ENCODE data around the gene GJB5.
A peak's percentile ranks its signal among the peaks of the same experiment; 100 is the strongest.
"Not testable (repeated sequence)": the region's sequence is repeated elsewhere in the genome, so short reads cannot be mapped to it uniquely, and the experiment has no call there.

The GJB5 gene

DNA sequence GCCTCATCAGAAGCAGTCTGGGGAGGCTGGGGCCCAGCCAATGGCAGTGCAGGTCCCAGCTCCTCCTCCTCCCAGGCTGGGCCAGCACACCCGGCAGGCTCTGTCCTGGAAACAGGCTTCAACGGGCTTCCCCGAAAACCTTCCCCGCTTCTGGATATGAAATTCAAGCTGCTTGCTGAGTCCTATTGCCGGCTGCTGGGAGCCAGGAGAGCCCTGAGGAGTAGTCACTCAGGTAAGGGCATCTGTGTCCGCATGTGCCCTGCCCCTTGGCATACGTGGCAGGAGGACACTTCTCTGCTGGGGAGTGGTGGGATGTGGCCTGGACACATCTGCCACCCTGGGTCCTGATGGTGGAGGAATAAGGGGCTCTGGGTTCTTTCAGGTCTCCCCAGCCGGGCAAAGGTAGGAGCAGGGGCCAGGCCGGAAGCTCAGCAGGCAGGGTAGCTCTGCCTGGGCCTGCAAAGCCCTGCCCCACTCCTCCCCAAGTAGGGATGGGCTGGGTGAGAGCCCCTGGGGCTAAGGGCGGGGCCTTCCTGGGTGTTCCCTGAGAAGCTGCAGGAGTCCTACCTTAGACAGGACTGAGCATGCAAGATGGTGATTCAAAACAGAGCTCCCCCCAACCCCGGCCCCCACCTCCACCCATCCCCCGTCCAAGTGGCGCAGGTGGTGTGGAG, at the start of gene GJB5:
GJB5 (plus strand) TSS at position 84 of the 674 bp plus-strand sequence. CDS start 2,284 bp downstream, outside the sequence.
- DNase-seq (ENCODE audit: low read depth in 2 of 2) = no peak

DNA sequence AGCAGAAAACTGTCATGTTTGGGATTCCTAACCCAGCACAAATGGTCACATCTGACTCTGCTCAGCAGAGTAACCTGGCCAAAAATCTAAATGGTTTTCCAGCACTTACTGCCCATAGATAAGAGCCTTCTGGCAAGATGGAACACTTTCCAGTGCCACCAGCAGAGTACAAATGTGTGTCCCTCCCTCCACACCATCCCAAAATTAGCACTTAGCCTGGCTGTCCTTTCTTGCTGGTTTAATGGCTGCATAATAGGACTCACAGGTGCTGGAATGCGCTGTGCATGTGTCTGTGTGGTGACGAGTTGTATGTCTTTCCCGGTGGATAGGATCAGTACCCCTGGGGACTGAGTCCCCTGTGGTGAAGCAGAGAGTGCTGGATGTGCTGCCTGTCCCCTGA, 49.8 kb upstream of the GJB5 start:
- no peak for DNase-seq (ENCODE audit: low read depth in 2 of 2)

DNA sequence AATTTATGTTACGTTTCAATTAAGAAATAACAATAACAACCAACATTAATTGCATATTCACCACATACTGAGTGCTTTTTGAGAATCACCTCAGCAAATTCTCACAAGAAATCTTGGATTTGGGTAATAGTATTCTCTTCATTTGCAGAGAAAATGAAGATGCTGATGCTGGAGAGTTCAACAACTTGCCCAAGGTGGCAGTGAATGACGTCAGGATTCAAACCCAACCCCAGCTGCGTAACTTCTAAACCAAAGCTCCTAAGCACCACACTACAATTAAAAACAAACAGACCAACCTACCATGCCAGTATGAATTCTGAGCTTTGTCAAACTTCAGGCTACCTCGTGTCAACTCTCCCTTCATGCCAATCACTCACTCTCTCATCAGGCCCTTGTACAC, 46.7 kb upstream of the GJB5 start:
- DNase-seq (ENCODE audit: low read depth in 2 of 2) = no peak

DNA sequence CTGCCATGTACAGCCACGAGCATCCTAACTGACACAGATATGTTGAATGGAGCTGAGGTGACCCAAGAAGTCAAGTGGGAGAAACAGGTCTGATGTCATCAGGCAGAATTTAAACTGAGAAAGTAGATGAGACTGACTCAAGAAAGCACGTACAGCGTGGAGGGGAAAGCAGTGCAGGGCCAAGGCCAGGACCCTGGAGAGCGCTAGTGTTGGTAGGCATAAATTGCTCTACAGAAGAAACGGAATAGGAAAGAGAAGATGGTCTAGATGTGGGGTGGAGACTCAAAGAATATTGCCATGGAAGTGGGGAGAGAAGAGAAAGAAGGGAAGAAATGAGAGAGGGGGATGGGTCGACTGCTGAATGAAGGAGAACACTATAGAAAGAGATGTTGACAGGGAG, 45.3 kb upstream of the GJB5 start:
- DNase-seq (ENCODE audit: low read depth in 2 of 2) = no peak

DNA sequence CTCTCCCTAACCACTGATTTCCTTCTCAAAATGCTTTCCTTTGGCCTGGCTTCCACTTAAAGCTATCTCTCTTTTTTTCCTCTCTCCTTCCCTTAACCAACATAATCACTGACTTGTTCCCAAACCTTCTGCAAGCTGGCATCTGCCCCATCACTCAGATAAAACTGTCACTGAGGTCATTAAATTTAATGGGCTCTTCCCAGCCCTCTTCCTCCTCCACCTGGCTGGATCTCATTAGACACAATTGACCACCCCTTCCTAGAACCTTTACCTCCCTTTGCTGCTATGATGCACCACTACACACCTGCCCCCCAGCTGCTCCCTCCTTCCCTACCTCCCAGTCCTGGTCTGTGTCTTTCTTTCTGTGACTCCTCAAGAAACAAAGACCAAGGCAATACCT, 44.0 kb upstream of the GJB5 start:
- DNase-seq (ENCODE audit: low read depth in 2 of 2) = no peak

DNA sequence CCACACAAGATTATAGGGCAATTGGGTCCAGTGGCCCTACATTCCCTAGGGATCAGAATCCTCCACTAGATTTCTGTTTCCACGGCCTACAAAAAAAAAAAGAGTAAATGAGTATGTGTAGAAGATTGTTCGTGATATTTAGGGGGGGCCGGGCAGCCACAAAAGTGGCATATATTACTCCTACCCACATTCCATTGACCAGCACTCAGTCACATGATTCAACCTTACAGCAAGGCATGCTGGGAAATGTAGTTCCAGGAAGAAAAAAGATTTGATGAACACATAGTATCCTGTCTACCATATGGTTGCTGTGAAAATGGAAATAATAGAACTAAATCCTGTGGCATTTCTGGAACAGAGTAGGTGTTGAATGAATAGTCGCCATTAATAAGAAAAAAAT, 43.4 kb upstream of the GJB5 start:
- DNase-seq (ENCODE audit: low read depth in 2 of 2) = no peak

DNA sequence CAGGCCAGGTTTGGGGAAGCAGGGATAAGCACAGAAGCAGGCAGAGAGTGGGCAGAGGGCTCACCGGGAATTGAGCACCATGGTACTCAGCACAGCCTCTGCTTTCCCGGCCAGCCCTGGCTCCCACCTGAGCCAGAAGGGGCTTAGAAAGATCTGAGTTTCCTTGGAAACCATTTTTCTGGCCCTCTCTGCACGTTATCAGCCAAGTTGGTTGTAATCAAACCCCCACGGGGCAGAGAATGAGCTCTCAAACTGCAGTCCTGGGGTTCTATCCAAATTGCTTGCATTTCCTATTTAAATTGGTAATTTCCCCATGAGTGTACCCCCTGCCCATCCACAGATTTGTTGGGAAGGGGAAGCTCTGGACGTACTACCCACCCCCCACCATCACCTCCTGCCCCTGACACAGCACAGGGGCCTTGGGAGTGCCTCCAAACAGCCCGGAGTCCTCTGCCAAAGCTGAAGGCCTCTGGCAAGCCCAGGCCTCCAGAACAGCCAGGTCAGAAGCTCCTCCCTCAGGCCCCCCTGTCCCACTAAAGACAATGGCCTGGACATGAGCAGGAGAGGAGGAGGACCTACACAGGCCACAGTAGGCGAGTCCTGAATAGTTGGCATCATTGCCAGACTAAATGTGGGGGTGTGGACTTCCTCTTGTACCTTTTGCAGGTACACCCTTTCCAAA, 42.7 kb upstream of the GJB5 start:
- DNase-seq (ENCODE audit: low read depth in 2 of 2) = no peak

DNA sequence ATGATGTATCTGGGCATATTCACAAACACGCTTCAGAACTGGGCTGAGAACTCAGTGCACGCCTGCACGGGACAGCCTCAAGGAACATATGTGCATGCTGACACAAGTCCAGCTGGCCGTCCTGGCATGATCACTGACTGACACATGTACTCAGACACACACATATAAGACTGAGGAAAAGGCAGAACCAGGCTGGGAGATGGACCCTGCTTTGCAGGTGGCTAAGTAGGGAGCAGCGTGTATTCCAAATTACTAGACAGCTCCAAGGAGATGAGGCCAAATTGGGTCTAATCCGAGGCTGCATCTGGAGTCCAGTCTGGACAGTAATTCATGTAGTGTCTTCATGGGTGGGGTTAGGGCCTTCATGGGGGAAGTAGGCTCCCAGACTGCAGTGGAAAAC, 41.4 kb upstream of the GJB5 start:
- no peak for DNase-seq (ENCODE audit: low read depth in 2 of 2)

DNA sequence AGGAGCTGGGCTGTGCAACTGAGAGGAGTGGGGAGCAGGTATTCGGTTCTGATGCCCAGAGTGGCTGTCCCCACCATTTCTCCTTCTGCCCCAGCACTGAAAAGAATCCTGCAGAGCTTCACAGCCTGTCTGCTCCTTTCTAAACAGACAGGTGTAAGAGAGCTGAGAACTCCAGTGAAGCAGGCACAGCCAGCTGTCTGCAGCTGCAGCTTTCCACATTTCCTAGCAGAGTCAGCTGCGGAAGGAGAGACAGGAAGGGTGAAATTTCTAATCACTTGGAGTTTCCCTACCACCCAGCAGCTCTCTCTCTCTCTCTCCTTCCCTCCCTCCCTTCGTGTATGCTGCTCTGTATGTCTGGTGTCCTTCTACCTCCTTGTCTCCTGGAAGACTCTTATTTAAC, 40.5 kb upstream of the GJB5 start:
- DNase-seq (ENCODE audit: low read depth in 2 of 2) = no peak

DNA sequence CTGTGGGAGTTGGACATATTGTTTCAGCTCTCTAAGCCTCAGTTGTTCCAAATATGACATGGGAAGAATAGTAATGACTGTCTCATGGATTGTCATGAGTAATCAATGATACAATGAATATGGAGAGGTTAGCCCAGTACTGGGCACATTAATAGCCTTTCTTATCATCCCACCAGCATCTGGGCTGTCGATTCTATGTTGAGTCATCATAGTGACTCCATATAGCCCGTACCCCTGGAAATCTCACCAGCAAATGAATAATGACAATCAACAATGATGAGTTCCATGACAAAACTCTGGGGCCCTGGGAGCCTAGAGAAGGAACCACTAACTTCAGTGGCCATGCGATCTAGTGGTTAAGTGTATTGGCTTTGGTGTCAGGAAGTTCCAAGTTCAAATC, 39.7 kb upstream of the GJB5 start:
- DNase-seq (ENCODE audit: low read depth in 2 of 2) = no peak

DNA sequence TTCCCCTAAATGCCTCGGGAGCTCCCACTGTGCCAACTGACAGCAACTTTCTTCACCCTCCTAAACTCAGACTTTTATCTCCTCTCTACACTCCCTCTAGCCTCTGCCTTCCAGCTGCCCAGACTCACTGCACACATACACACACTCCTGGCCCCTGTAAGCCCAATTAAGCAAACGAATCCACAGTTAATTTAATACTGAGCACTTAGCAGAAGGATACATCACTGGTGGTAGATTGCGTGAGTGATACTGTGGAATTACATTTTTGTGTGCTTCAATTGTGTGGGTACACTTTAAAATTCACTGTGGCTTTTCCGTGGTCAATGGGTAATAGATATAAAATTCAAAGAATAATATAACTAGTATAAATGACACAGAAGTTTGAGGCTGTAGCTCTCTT, 33.6 kb upstream of the GJB5 start:
- DNase-seq (ENCODE audit: low read depth in 2 of 2) = no peak

DNA sequence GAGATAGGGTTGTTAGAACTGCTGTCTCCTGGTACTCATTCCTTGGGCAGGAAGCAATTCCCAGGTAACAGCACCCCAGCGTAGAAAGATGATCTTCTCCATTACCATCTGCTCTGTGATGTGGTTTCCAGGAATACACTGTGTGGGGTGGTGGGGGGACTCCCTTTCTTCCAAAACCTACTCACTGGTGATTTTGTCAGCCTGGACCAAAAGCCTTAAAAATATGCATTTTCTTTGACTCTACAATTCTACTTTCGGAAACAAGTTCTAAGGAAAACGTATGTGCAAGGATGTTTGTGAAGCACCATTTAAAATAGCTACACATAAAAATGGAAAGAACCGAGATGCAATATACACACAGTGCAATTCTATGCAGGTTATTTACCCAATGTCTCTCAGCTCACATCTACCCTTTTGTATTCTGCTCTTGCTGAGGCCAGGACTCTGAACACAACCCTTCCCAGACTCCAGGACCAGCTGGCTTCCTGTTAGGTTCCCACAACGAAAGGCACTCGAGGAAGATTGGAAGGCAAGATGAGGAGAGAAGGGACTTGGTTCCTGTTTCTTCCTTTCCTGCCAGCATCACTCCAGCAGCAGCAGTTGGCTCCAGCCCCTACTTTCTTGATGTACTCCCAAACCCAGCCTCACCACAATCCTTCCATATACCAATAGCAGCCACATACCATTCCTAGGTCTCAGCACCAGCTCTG, 33.0 kb upstream of the GJB5 start:
- no peak for DNase-seq (ENCODE audit: low read depth in 2 of 2)

DNA sequence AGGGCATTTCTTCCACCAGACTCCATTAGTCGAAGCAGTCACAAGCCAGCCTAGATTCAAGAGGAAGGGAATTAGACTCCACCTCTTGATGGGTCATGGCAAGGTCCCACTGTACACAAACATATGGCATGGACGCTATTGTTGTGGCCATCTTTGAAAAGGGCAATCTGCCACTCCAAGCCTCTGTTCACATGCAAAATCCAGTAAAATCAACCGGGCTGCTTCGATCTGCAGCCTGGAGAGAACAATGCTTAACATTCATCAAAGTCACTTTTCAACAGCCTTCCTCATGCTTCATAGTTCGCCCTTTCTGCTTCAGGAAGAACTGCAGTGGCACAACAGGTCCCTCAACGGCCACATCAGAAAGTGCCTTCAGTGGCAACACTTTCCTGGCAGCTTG, 28.0 kb upstream of the GJB5 start:
- no peak for DNase-seq (ENCODE audit: low read depth in 2 of 2)

DNA sequence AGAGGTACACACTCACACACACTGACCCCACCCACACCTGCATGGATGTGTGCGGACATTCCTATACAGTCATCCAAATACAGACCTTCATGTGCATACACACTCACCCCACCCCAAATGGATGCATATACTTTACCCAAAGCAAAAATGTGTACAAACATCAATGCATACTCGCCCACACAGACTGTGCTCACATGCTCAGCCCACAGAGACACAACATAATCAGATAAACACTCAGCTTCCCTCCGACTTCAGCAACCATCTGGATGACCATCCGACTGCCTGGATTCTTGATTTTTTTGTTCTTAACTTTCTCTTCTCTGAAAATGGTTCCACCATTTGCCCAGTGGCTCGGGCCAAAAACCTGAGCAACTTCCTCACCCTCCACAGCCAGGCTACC, 24.4 kb upstream of the GJB5 start:
- DNase-seq (ENCODE audit: low read depth in 2 of 2) = no peak

DNA sequence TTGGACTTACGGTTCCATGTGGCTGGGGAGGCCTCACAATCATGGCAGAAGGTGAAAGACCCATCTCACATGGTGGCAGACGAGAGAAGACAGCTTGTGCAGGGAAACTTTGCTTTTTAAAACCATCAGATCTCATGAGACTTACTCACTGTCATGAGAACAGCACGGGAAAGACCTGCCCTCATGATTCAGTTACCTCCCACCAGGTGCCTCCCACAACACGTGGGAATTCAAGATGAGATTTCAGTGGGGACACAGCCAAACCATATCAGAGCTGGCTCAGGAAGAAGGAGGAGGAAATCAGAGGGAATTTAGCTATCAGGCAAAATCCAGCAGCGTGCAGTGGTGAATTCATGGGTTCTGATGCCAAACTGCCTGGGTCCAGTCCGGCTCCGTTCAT, 22.0 kb upstream of the GJB5 start:
- DNase-seq (ENCODE audit: low read depth in 2 of 2) = not testable (repeated sequence)

DNA sequence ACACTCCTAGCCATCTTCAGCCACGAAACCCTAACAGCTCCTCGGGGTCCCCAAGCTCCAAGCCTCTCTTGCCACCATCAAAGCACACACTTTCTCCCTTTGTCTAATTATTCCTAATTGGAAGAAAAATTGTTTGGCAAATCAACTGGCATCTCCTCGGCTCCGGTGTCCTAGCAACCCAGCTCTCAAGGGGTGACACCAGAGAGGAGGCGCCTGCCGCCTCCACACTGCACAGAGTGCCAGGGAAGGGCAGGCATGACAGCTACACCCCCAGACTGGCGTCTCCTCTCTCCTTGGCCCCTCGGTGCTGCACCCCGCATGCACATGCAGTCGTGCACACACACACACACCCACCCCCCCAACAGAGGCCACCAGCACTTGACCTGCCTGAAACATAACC, 18.2 kb upstream of the GJB5 start:
- no peak for DNase-seq (ENCODE audit: low read depth in 2 of 2)

DNA sequence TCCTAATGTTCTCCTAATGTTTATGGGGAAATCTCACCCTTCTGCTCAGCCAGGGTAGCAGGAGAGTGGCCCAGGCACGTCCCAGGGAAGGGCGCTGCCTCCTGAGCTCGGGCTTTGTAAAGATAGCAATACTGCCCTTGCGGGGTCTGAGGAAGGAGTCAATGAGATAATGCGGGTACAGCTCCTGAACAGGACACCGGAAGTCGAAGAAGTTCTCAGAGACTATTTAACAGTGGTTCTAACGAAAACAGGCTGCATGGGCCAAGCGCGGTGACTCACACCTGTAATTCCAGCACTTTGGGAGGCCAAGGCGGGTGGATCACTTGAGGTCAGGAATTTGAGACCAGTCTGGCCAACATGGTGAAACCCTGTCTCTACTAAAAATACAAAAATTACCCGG, 17.6 kb upstream of the GJB5 start:
- DNase-seq (ENCODE audit: low read depth in 2 of 2) = not testable (repeated sequence)

DNA sequence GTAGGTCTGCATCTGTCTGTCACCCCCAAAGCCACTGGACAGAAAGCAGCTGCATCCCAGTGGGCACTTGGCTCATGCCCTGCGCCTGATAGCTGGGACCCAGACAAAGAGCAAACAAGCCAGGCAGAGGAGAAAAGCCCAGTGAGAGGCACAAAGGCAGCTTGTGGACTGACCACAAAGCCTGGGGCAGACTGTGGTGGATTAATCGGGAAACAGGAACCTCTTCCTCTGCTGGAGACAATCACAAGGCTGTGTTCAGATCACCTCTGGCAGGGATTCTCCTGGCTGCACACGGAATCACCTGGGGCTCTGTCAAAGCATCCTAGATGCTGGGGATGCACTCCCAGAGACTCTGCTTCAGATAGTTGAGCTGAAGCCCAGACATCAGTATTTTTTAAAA, 15.2 kb upstream of the GJB5 start:
- no peak for DNase-seq (ENCODE audit: low read depth in 2 of 2)

DNA sequence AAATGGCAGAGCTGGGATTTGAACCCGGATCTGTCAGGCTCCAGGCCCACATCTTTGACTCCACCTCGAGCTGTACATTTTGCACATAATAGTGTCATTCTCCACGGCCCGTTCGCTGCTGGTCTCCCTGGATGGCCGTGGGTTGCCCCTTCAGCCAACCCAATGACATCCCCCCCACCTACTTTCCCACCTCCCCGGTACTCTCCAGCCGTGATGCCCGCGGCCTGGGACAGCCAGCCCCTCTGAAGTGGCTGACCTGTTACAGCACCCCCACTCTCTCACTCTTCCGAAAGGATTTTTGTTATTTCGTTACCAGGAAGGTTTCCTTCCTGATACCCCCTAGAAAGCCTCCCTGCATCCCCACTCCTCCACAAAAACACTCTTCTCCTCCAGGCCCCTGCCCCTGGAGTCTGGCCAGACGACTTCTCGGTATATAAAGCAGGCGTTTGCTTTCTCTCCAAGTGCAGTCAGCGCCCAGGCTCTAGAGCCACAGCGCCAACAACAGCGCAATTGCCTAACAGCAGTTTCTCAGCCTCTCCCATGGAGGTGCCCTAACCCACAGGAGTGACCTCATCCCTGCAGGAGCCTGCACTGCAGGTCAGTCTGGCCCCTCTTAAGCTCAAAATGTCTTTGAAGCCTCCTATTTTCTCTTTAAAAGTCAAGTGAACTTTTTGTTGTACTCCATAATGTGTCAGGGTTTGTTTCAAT, 14.5 kb upstream of the GJB5 start:
- DNase-seq (ENCODE audit: low read depth in 2 of 2) = no peak

DNA sequence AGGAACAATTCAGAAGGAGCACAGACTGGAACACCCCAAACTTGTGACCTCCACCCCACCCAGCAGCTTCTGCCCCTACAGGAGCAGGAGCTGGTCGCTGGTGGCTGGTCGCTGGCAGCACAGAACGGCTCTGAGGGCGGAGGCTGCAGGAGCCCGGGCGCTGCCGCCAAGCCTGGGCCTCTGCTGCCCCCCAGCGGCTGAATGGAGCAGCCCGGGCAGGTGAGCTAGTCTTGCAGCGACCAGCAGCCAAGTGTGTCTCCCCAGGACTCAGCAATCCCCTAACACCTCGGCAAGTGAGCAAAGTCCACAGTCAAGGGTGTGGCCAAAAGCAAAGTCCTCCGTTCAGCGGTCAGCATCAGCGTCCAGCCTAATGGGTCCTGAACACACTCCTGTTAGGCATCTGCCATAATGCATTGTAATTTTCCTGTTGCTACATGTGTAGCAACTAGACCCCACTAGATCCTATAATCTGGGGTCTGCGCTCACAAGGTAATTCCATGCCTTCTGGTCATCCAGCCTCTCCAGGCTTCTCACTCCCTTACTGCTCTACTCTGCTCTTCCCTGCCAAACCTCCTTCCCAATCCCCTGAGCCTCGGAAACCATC, 12.1 kb upstream of the GJB5 start:
- DNase-seq (ENCODE audit: low read depth in 2 of 2) = peak; percentile 35 to 55

DNA sequence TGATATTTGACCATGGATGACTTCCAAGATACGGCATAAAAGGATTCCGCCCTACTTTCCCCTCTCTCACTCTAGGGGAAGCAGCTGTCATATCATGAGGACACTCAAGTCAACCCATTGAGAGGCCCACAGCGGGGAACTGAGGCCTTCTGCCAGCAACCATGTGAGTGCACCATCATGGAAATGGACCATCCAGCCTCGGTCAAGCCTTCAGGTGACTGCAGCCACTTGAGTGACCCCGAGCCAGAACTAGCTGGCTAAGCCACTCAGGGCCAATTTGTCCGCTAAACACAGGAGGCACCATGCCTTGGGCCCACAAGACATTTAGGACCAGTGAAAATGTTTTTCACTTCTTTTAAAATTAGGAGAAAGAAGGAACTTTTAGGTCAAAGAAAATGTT, 11.1 kb upstream of the GJB5 start:
- no peak for DNase-seq (ENCODE audit: low read depth in 2 of 2)

DNA sequence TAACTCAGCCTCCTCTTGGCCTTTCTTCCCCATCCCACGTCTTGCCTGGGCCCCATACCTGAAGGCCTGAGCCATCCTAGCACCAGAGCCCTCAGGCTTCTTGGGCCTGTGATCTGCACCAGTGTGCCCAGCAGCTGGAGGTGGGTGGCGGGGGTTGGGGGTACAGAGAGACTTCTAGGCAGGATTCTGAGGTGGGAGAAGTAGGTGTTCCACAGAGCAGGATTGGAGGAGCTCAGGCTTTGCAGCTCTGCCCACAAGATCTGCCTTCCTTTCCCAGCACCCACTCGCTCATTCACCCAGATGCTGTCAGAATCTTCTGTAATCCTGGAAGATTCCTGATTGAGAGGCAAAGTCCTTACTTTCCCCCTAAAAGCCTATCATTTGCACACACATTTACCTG, 10.0 kb upstream of the GJB5 start:
- no peak for DNase-seq (ENCODE audit: low read depth in 2 of 2)

All from activated CD8-positive, alpha-beta memory T cell treated with anti-CD3 and anti-CD28 coated beads for 4 hours (primary cell).